GM10266 (cell line): ENCODE measurements around the gene CCR6.

Source experiments
- DNase-seq: peaks from one replicate; pipeline ENCODE4 v3.0.0; 2012; ENCODE audit errors: extremely low spot score
- CTCF ChIP-seq: IDR thresholded peaks from 2 replicates; pipeline ENCODE4 v1.5.1; 2012; ENCODE audit warnings: mild to moderate bottlenecking, low read depth; ENCODE audit not compliant: control insufficient read depth, insufficient read depth; ENCODE audit errors: missing control alignments

CCR6 gene

GRCh38 chr6:167134448-167135328, 11.8 kb downstream of the CCR6 start:
- no peak for TF ChIP-seq CTCF
- DNase-seq: no peak

GRCh38 chr6:167136376-167136775, 13.5 kb downstream of the CCR6 start:
- DNase-seq: no peak
- no peak for TF ChIP-seq CTCF

GRCh38 chr6:167137081-167137480, 14.2 kb downstream of the CCR6 start:
- DNase-seq: no peak
- TF ChIP-seq CTCF: no peak

- no peak for TF ChIP-seq CTCF
- DNase-seq: no peak
Measured at GRCh38 chr6:167137881-167138280, 15.0 kb downstream of the CCR6 start.

GRCh38 chr6:167139761-167140160, 16.9 kb downstream of the CCR6 start:
- TF ChIP-seq CTCF: no peak
- DNase-seq: no peak

GRCh38 chr6:167140589-167141474, 17.9 kb downstream of the CCR6 start:
- no peak for DNase-seq
- TF ChIP-seq CTCF: peak; percentile 28
